H1 (cell line): ENCODE data around the gene PDE3A. TPM values are rescaled to one million over a fixed set of nuclear protein-coding genes. Genes with fewer than 3 reads are reported as not detected.

Experiments
- CTCF ChIA-PET: fragments of 300-600 bp; sonication (Branson Sonifier 250); formaldehyde crosslinking; loops from one replicate; lab custom pipeline; 2021; ENCODE audit not compliant: partially characterized antibody; lab: Charles Lee
- POLR2A ChIA-PET: fragments of 300-600 bp; sonication (Branson Sonifier 250); formaldehyde crosslinking; loops from one replicate; lab custom pipeline; 2021; ENCODE audit warnings: inconsistent platforms; ENCODE audit not compliant: partially characterized antibody; lab: Charles Lee
- DNase-seq, 2 experiments: peaks; one replicate each; pipeline versions ENCODE4 v3.0.0 to v3.0.0-alpha.2; 2010 to 2022; ENCODE audit warnings: low spot score in 2 of 2, low read depth in 1 of 2, mixed read lengths in 1 of 2
- FAIRE-seq: peaks from 2 replicates; lab custom pipeline; 2011; peaks lifted over from hg19 to GRCh38; lab: Jason Lieb, UNC
- H2AFZ ChIP-seq: 2 replicates; pipeline ENCODE4 v1.8.1; 2012; ENCODE audit warnings: low read length, inconsistent platforms
- H2AK5ac ChIP-seq: 2 replicates; pipeline ENCODE4 v1.6.1; 2013; ENCODE audit warnings: low read depth, low read length
- H2BK120ac ChIP-seq: replicated peaks from 2 replicates; pipeline ENCODE3; 2013; ENCODE audit warnings: low read depth, low read length, inconsistent platforms
- H2BK12ac ChIP-seq: 2 replicates; pipeline ENCODE4 v1.6.1; 2013; ENCODE audit warnings: low read depth, low read length
- H2BK15ac ChIP-seq: 2 replicates; pipeline ENCODE4 v1.6.1; 2013; ENCODE audit warnings: low read length
- H2BK20ac ChIP-seq: 2 replicates; pipeline ENCODE4 v1.6.1; 2013; ENCODE audit warnings: low read length
- H2BK5ac ChIP-seq: 2 replicates; pipeline ENCODE4 v1.6.1; 2013; ENCODE audit warnings: low read depth, low read length
- H3K14ac ChIP-seq: 2 replicates; pipeline ENCODE4 v1.6.1; 2013; ENCODE audit warnings: inconsistent platforms; ENCODE audit not compliant: insufficient read length
- H3K18ac ChIP-seq: 2 replicates; pipeline ENCODE4 v1.6.1; 2013; ENCODE audit warnings: low read length; ENCODE audit errors: extremely low read depth
- H3K23ac ChIP-seq: 2 replicates; pipeline ENCODE4 v1.6.1; 2013; ENCODE audit warnings: inconsistent platforms; ENCODE audit not compliant: insufficient read length
- H3K23me2 ChIP-seq: 2 replicates; pipeline ENCODE4 v1.6.1; 2013; ENCODE audit warnings: low read depth, low read length
- H3K27ac ChIP-seq: 2 replicates; pipeline ENCODE4 v1.6.1; 2011; ENCODE audit warnings: low read depth, low read length, inconsistent platforms
- H3K27me3 ChIP-seq, 4 experiments: replicated peaks in 1 of 4; 1 replicate in 1 of 4; 2 replicates in 3 of 4; pipeline versions ENCODE4 v1.6.1 to v1.8.1; 2011 to 2013; ENCODE audit warnings: low read length in 3 of 4, mild to moderate bottlenecking in 3 of 4, inconsistent platforms in 2 of 4, mixed read lengths in 2 of 4, moderate library complexity in 1 of 4; ENCODE audit not compliant: control insufficient read depth in 3 of 4, insufficient read depth in 3 of 4; ENCODE audit errors: extremely low read depth in 1 of 4
- H3K36me3 ChIP-seq, 4 experiments: 2 replicates each; pipeline versions ENCODE4 v1.6.1 to v1.8.1; 2011 to 2013; ENCODE audit warnings: mild to moderate bottlenecking in 4 of 4, low read length in 3 of 4, moderate library complexity in 2 of 4, control low read depth in 1 of 4, inconsistent platforms in 1 of 4; ENCODE audit not compliant: insufficient read depth in 4 of 4, control insufficient read depth in 2 of 4
- H3K4ac ChIP-seq: replicated peaks from 2 replicates; pipeline ENCODE3; 2013; ENCODE audit warnings: low read length, low read depth, mixed read lengths, inconsistent platforms; ENCODE audit not compliant: insufficient read length
- H3K4me1 ChIP-seq, 4 experiments: replicated peaks in 1 of 4; 1 replicate in 1 of 4; 2 replicates in 3 of 4; pipeline versions ENCODE4 v1.6.1 to v1.8.1; 2011 to 2013; ENCODE audit warnings: low read length in 3 of 4, inconsistent platforms in 2 of 4, mixed read lengths in 1 of 4; ENCODE audit not compliant: insufficient read depth in 4 of 4, control insufficient read depth in 3 of 4
- H3K4me2 ChIP-seq, 2 experiments: 2 replicates each; pipeline versions ENCODE4 v1.6.1 to v1.8.1; 2011 to 2013; ENCODE audit warnings: low read depth in 2 of 2, low read length in 2 of 2, control low read depth in 1 of 2, inconsistent platforms in 1 of 2, mild to moderate bottlenecking in 1 of 2; ENCODE audit not compliant: insufficient read depth in 1 of 2
- H3K4me3 ChIP-seq, 4 experiments: fragments of 200-600, 300-600 bp in 1 of 4; sonication (generic), shearing (Covaris generic), sonication (Bioruptor Twin) in 1 of 4; 2 replicates each; pipeline versions ENCODE4 v1.5.1 to v1.8.1; 2011 to 2016; ENCODE audit warnings: low read length in 4 of 4, low read depth in 3 of 4, control low read depth in 2 of 4, inconsistent platforms in 2 of 4, mild to moderate bottlenecking in 2 of 4, mixed read lengths in 1 of 4, moderate library complexity in 1 of 4; ENCODE audit not compliant: insufficient read depth in 2 of 4; ENCODE audit errors: extremely low read depth in 1 of 4
- H3K56ac ChIP-seq: replicated peaks from 2 replicates; pipeline ENCODE3; 2013; ENCODE audit warnings: low read depth, mild to moderate bottlenecking, mixed read lengths, low read length, inconsistent platforms; ENCODE audit not compliant: insufficient read length
- H3K79me1 ChIP-seq: 2 replicates; pipeline ENCODE4 v1.6.1; 2013; ENCODE audit warnings: low read depth, low read length, control low read depth
- H3K79me2 ChIP-seq, 2 experiments: 2 replicates each; pipeline versions ENCODE4 v1.6.1 to v1.8.1; 2012 to 2013; ENCODE audit warnings: low read length in 2 of 2, mild to moderate bottlenecking in 2 of 2, inconsistent platforms in 1 of 2; ENCODE audit not compliant: insufficient read depth in 2 of 2, control insufficient read depth in 1 of 2
- H3K9ac ChIP-seq, 4 experiments: replicated peaks in 1 of 4; 1 replicate in 1 of 4; 2 replicates in 3 of 4; pipeline versions ENCODE4 v1.6.1 to v1.8.1; 2011 to 2013; ENCODE audit warnings: low read depth in 3 of 4, low read length in 3 of 4, control low read depth in 2 of 4, mild to moderate bottlenecking in 2 of 4, moderate library complexity in 2 of 4, inconsistent platforms in 1 of 4; ENCODE audit errors: extremely low read depth in 1 of 4
- H3K9me3 ChIP-seq, 2 experiments: 2 replicates each; pipeline versions ENCODE4 v1.6.1 to v1.8.1; 2012 to 2013; ENCODE audit warnings: mild to moderate bottlenecking in 2 of 2, moderate library complexity in 2 of 2, control low read depth in 1 of 2, inconsistent platforms in 1 of 2, low read depth in 1 of 2, low read length in 1 of 2, mixed read lengths in 1 of 2; ENCODE audit not compliant: insufficient read depth in 2 of 2
- H4K20me1 ChIP-seq, 2 experiments: replicated peaks in 1 of 2; 2 replicates each; pipeline versions ENCODE3 to v1.8.1; 2011 to 2013; ENCODE audit warnings: inconsistent platforms in 2 of 2, low read length in 2 of 2, mild to moderate bottlenecking in 1 of 2; ENCODE audit not compliant: insufficient read depth in 2 of 2, control insufficient read depth in 1 of 2
- H4K5ac ChIP-seq: 2 replicates; pipeline ENCODE4 v1.6.1; 2013; ENCODE audit warnings: low read length, low read depth, mixed read lengths, inconsistent platforms; ENCODE audit not compliant: insufficient read length
- H4K8ac ChIP-seq: 2 replicates; pipeline ENCODE4 v1.8.0; 2013; ENCODE audit warnings: mild to moderate bottlenecking, moderate library complexity, low read length, inconsistent platforms; ENCODE audit not compliant: insufficient read depth; ENCODE audit errors: extremely low read depth
- H4K91ac ChIP-seq: replicated peaks from 2 replicates; pipeline ENCODE3; 2013; ENCODE audit warnings: low read length, mixed read lengths, inconsistent platforms; ENCODE audit not compliant: insufficient read length
- CEBPB ChIP-seq: IDR thresholded peaks from 2 replicates; pipeline ENCODE4 v1.6.1; 2012; ENCODE audit warnings: low read depth, low read length
- CHD1 ChIP-seq: IDR thresholded peaks from 2 replicates; pipeline ENCODE4 v1.6.1; 2012; ENCODE audit warnings: low read depth, low read length, improper control_type of control experiment
- CTBP2 ChIP-seq: IDR thresholded peaks from 2 replicates; pipeline ENCODE4 v1.7.0; 2011; ENCODE audit warnings: borderline replicate concordance, mild to moderate bottlenecking, moderate library complexity, mixed read lengths, low read length; ENCODE audit not compliant: insufficient read depth, insufficient read length
- CTCF ChIP-seq, 3 experiments: IDR thresholded peaks; 1 replicate in 2 of 3; 2 replicates in 1 of 3; pipeline versions ENCODE4 v1.5.1 to v1.6.1; 2011; ENCODE audit warnings: low read length in 3 of 3, mild to moderate bottlenecking in 3 of 3, inconsistent platforms in 2 of 3, low read depth in 1 of 3, moderate library complexity in 1 of 3; ENCODE audit not compliant: insufficient read depth in 1 of 3; ENCODE audit errors: control extremely low read depth in 1 of 3
- EP300 ChIP-seq, 2 experiments: IDR thresholded peaks; 1 replicate in 1 of 2; 2 replicates in 1 of 2; pipeline ENCODE4 v1.6.1; 2011 to 2012; ENCODE audit warnings: low read depth in 2 of 2, low read length in 2 of 2, mild to moderate bottlenecking in 2 of 2, borderline replicate concordance in 1 of 2, inconsistent platforms in 1 of 2, moderate library complexity in 1 of 2
- FOSL1 ChIP-seq: IDR thresholded peaks from 2 replicates; pipeline ENCODE4 v1.6.1; 2011; ENCODE audit warnings: mild to moderate bottlenecking, low read depth, low read length, moderate library complexity; ENCODE audit not compliant: insufficient read depth
- GABPA ChIP-seq: IDR thresholded peaks from 2 replicates; pipeline ENCODE4 v1.6.1; 2011; ENCODE audit warnings: mild to moderate bottlenecking, low read length, moderate library complexity, borderline replicate concordance; ENCODE audit not compliant: insufficient read depth
- MAFK ChIP-seq: IDR thresholded peaks from 2 replicates; pipeline ENCODE4 v1.6.1; 2012; ENCODE audit warnings: low read depth, mild to moderate bottlenecking, improper control_type of control experiment, low read length
- RXRA ChIP-seq: IDR thresholded peaks from 2 replicates; pipeline ENCODE4 v1.6.1; 2011; ENCODE audit warnings: low read depth, mild to moderate bottlenecking, low read length, moderate library complexity; ENCODE audit not compliant: insufficient read depth
- SIX5 ChIP-seq: IDR thresholded peaks from 2 replicates; pipeline ENCODE4 v1.6.1; 2011; ENCODE audit warnings: mild to moderate bottlenecking, low read depth, low read length
- SP2 ChIP-seq: IDR thresholded peaks from 2 replicates; pipeline ENCODE4 v1.6.1; 2012; ENCODE audit warnings: mild to moderate bottlenecking, low read length, inconsistent platforms
- TAF1 ChIP-seq: IDR thresholded peaks from 2 replicates; pipeline ENCODE4 v1.6.1; 2011; ENCODE audit warnings: mild to moderate bottlenecking, low read depth, low read length
- WGBS, 2 experiments: shearing (Covaris generic) in 1 of 2; methylation state at CpG; one replicate each; pipeline versions ENCODE4 v1.1.6 to v1.1.7; 2013 to 2015; ENCODE audit warnings: low lambda C conversion rate in 2 of 2, mixed read lengths in 2 of 2, inconsistent platforms in 1 of 2, low coverage in 1 of 2, missing lambda C conversion rate in 1 of 2; ENCODE audit not compliant: insufficient replicate concordance in 2 of 2, insufficient coverage in 1 of 2, insufficient read length in 1 of 2; ENCODE audit errors: extremely low coverage in 1 of 2, missing lambda C conversion rate in 1 of 2; 5-methylcytosine and 5-hydroxymethylcytosine counted together
- polyA plus RNA-seq, 7 experiments: library from polyadenylated mRNA; depleted of rRNA in 3 of 7; stranded (reverse) in 5 of 7; unstranded in 2 of 7; fragments of >200 nt in 5 of 7; fragments of 200-250 nt in 2 of 7; gene quantifications; 1 replicate in 5 of 7; 2 replicates in 1 of 7; 4 replicates in 1 of 7; pipeline versions ENCODE4 v1.2.1 to v1.2.3, GENCODE V29; 2011 to 2013; ENCODE audit warnings: missing spikeins in 2 of 7, mixed read lengths in 2 of 7
- total RNA-seq: library from RNA; stranded (reverse); fragmentation: NEBNext Ultra II Directional; extraction: Animal tissue kit (Norgen Biotek cat#: 25700); gene quantifications from 2 replicates; pipeline ENCODE4 v1.2.1, GENCODE V29; 2021

PDE3A gene
- total and polyA plus RNA-seq, 2 of the 8 experiments (the other 6 are each of a cell fraction or from before 2014, with no cell fraction given), result 1.4 to 3.4 TPM

- FAIRE-seq (no peak), DNase-seq (no peak)
- no peaks in the 10 kb centered on the region for H3K23me2 ChIP-seq
- 85% methylated on average over 2 of the region's 2 CpGs; no CpG with 5 or more reads in 1 of the 2 experiments for WGBS, 2 experiments
- H3K27me3 ChIP-seq, result no peaks in the 10 kb centered on the region
- no peak overlapping the region for H2BK5ac ChIP-seq
- no peak overlapping the region for H2AFZ ChIP-seq
- H3K9ac ChIP-seq, result no peak overlapping the region
- no peak overlapping the region for H2BK20ac ChIP-seq
- H3K79me1 ChIP-seq, result no peaks in the 10 kb centered on the region
- H4K8ac ChIP-seq, result no peak overlapping the region
- H3K79me2 ChIP-seq, result no peaks in the 10 kb centered on the region
- H3K9me3 ChIP-seq, result no peaks in the 10 kb centered on the region
- no peak overlapping the region for H3K4me3 ChIP-seq
- no peak overlapping the region for H2AK5ac ChIP-seq
- H3K36me3 ChIP-seq, result no peaks in the 10 kb centered on the region
- no peak overlapping the region for H2BK15ac ChIP-seq
- no peak overlapping the region for H4K5ac ChIP-seq
- no peak overlapping the region for H3K4ac ChIP-seq
- H3K4me2 ChIP-seq, result no peak overlapping the region
- no peaks in the 10 kb centered on the region for H4K20me1 ChIP-seq
- no peak overlapping the region for H2BK12ac ChIP-seq
- H4K91ac ChIP-seq, result no peak overlapping the region
- H3K27ac ChIP-seq, result no peak overlapping the region
- no peak overlapping the region for H3K18ac ChIP-seq
- H3K56ac ChIP-seq, result no peak overlapping the region
- H2BK120ac ChIP-seq, result no peak overlapping the region
- no peak overlapping the region for H3K23ac ChIP-seq
- no peak overlapping the region for H3K14ac ChIP-seq
- H3K4me1 ChIP-seq, result peaks cover 0 to 2% (median under 1%) of the 10 kb centered on the region in 4 experiments; a peak in 2 of 7 replicates
- POLR2A ChIA-PET, result no interaction called here
- CTCF ChIA-PET, result no interaction called here
- TF ChIP-seq SIX5 (no peak), MAFK (no peak), CTCF (IDR thresholded peaks at IDR 0.05; ENCODE audit: control extremely low read depth in 1 of 3, insufficient read depth in 1 of 3, low read depth in 1 of 3, low read length in 3 of 3) (no peak), FOSL1 (no peak), RXRA (no peak), EP300 (IDR thresholded peaks at IDR 0.05; ENCODE audit: borderline replicate concordance in 1 of 2, low read depth in 2 of 2, low read length in 2 of 2) (no peak), CTBP2 (no peak), TAF1 (no peak), CEBPB (no peak), SP2 (no peak), GABPA (no peak), CHD1 (no peak)
Measured at GRCh38 chr12:20494851-20495250, 126.5 kb downstream of the PDE3A start.
